GM12874 (cell line): ENCODE measurements around the gene ADAMTS19.

Experiments used
- CTCF ChIP-seq: IDR thresholded peaks from 2 replicates; pipeline ENCODE4 v1.5.1; 2011; ENCODE audit warnings: low read depth, mild to moderate bottlenecking, control low read depth, low read length, moderate library complexity; ENCODE audit not compliant: insufficient read depth

ADAMTS19 gene

GRCh38 chr5:129547137-129547536 lies 87.0 kb downstream of the ADAMTS19 start:
- TF ChIP-seq CTCF, result no peak

GRCh38 chr5:129554134-129554904 lies 94.2 kb downstream of the ADAMTS19 start:
- no peak for TF ChIP-seq CTCF

- TF ChIP-seq CTCF, result no peak
Measured at GRCh38 chr5:129563585-129563984, 103.5 kb downstream of the ADAMTS19 start.

DNA sequence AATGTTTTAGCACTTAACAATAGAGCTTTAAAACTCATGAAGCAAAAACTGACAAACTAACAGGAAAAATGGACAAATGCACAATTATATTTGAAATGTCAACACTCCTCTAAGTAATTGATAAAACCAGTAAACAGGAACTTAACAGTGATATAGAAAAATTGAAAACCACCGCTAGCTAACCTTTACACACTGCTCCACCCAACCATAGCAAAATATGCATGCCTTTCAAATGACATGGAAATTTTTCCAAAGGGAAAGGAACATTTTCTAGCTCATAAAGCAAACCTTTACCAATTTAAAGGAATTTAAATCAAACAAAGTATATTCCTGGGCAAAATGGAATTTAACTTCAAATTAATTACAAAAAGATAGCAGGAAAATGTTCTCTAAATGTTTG lies 109.2 kb downstream of the ADAMTS19 start:
- no peak for TF ChIP-seq CTCF

GRCh38 chr5:129572060-129572459 lies 112.0 kb downstream of the ADAMTS19 start:
- no peak for TF ChIP-seq CTCF

DNA sequence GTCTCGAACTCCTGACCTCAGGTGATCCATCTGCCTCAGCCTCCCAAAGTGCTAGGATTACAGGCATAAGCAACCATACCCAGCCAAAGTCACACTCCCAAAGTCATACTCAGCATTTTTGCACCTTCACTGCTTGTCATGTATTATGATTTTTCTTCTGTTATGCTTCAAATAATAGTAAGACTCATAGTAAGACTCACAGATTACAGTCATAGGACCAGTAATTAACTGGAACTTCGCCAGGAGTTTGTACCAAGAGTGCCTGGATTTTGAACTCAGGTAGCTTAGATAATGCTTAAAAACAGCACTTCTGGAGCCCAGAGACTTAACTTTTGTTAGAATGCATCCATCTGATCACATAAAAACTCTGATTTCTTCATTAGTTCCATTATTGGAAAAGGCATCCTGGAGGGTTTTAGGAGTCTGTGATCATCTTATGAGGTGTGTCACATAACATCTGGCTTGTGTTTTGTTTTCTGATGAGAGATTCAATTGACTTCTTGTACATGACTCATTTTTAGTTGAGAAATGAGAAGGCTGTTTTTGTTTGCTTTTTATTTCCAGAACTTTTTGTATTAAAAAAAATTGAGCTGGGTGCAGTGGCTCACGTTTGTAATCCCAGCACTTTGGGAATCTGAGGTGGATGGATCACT lies 131.5 kb downstream of the ADAMTS19 start:
- no peak for TF ChIP-seq CTCF

- TF ChIP-seq CTCF, result no peak
Measured at GRCh38 chr5:129593525-129593924, 133.4 kb downstream of the ADAMTS19 start.
